ENCODE results near the gene NFATC1. TPM values are rescaled to one million over a fixed set of nuclear protein-coding genes. Genes with fewer than 3 reads are reported as not detected.
"Not testable (repeated sequence)": the region's sequence is repeated elsewhere in the genome, so short reads cannot be mapped to it uniquely, and the experiment has no call there.

The NFATC1 gene
- polyA plus RNA-seq, 3 donors, result 5.1 to 5.8 (median 5.7) TPM

GRCh38 chr18:79472176-79472575, 76.4 kb downstream of the NFATC1 start:
- DNase-seq, result no peak

GRCh38 chr18:79472946-79473345, 77.2 kb downstream of the NFATC1 start:
- no peak for DNase-seq

- no peak for DNase-seq
These were observed 80.5 kb downstream of the NFATC1 start for GRCh38 chr18:79476031-79476917.

- no peak for DNase-seq
These were observed 81.3 kb downstream of the NFATC1 start for GRCh38 chr18:79476918-79477571.

GRCh38 chr18:79477711-79478483, 82.2 kb downstream of the NFATC1 start:
- no peak for DNase-seq

GRCh38 chr18:79478484-79479115, 82.9 kb downstream of the NFATC1 start:
- no peak for DNase-seq

GRCh38 chr18:79479116-79479760, 83.5 kb downstream of the NFATC1 start:
- no peak for DNase-seq

- DNase-seq, result no peak
These were observed 84.0 kb downstream of the NFATC1 start for GRCh38 chr18:79479761-79480161.

GRCh38 chr18:79480171-79481045, 84.7 kb downstream of the NFATC1 start:
- DNase-seq, result no peak

GRCh38 chr18:79481046-79481790, 85.5 kb downstream of the NFATC1 start:
- no peak for DNase-seq

GRCh38 chr18:79483393-79483792, 87.7 kb downstream of the NFATC1 start:
- DNase-seq, result not testable (repeated sequence)

GRCh38 chr18:79483971-79484491, 88.3 kb downstream of the NFATC1 start:
- DNase-seq, result no peak

GRCh38 chr18:79484661-79485621, 89.2 kb downstream of the NFATC1 start:
- peak; percentile 78 for DNase-seq

GRCh38 chr18:79485788-79486355, 90.1 kb downstream of the NFATC1 start:
- peak; percentile 48 for DNase-seq

GRCh38 chr18:79486356-79487182, 90.8 kb downstream of the NFATC1 start:
- no peak for DNase-seq

- no peak for DNase-seq
These were observed 91.6 kb downstream of the NFATC1 start for GRCh38 chr18:79487183-79487800.

Data from renal pelvis (tissue), 4 donors.